GM12878 (cell line): Measurements from ENCODE around the gene BPGM. TPM values are rescaled to one million over a fixed set of nuclear protein-coding genes. Genes with fewer than 3 reads are reported as not detected.

Experiments
- BHLHE40 ChIP-seq, 2 experiments: fragments of 450-650 bp in 1 of 2; IDR thresholded peaks; 2 replicates each; pipeline ENCODE4 v1.6.1; 2011 to 2017; ENCODE audit warnings: low read depth in 2 of 2, borderline replicate concordance in 1 of 2, improper control_type of control experiment in 1 of 2, low read length in 1 of 2, mild to moderate bottlenecking in 1 of 2
- EED ChIP-seq: sonication (generic); IDR thresholded peaks from 2 replicates; pipeline ENCODE4 v1.6.1; 2016; ENCODE audit warnings: antibody characterized with exemption, low read depth
- EZH2 ChIP-seq: IDR thresholded peaks from 2 replicates; pipeline ENCODE4 v1.6.1; 2012; ENCODE audit warnings: low read depth, mild to moderate bottlenecking, control low read depth, inconsistent platforms, low read length, borderline replicate concordance; ENCODE audit not compliant: control insufficient read depth
- HDGF ChIP-seq: fragments of 450-650 bp; IDR thresholded peaks from 2 replicates; pipeline ENCODE4 v1.6.1; 2016; ENCODE audit warnings: antibody characterized with exemption
- IRF4 ChIP-seq: IDR thresholded peaks from 2 replicates; pipeline ENCODE4 v1.6.1; 2011; ENCODE audit warnings: low read depth, low read length
- JUNB ChIP-seq: IDR thresholded peaks from 2 replicates; pipeline ENCODE4 v1.6.1; 2016; ENCODE audit warnings: antibody characterized with exemption, mild to moderate bottlenecking
- KLF5 ChIP-seq: fragments of 450-650 bp; IDR thresholded peaks from 2 replicates; pipeline ENCODE4 v1.6.1; 2014; ENCODE audit warnings: mild to moderate bottlenecking; ENCODE audit not compliant: partially characterized antibody
- NRF1 ChIP-seq: conservative IDR thresholded peaks from 2 replicates; pipeline ENCODE4 v1.6.1; 2011; ENCODE audit warnings: mild to moderate bottlenecking, low read depth, low read length, improper control_type of control experiment
- SRF ChIP-seq, 2 experiments: IDR thresholded peaks; 2 replicates each; pipeline ENCODE4 v1.6.1; 2011; ENCODE audit warnings: low read depth in 2 of 2, low read length in 2 of 2, mild to moderate bottlenecking in 1 of 2, moderate library complexity in 1 of 2
- WRNIP1 ChIP-seq: IDR thresholded peaks from 2 replicates; pipeline ENCODE4 v1.6.1; 2011; ENCODE audit warnings: low read depth, low read length, improper control_type of control experiment, borderline replicate concordance
- polyA plus RNA-seq, 11 experiments: library from polyadenylated mRNA; depleted of rRNA in 4 of 11; unstranded in 6 of 11; stranded (reverse) in 5 of 11; fragments of >200 nt; fragmentation: Nextera tagmentation in 4 of 11; fragmentation: Illumina TruSeq in 1 of 11; extraction: Ambion mirVana in 4 of 11; extraction: Trizol in 1 of 11; gene quantifications; 1 replicate in 1 of 11; 2 replicates in 10 of 11; pipeline versions ENCODE4 v1.2.1 to v1.2.3, GENCODE V29; 2011 to 2016; ENCODE audit warnings: inconsistent platforms in 2 of 11, missing spikeins in 2 of 11, low read depth in 1 of 11
- total RNA-seq, 4 experiments: library from RNA; depleted of rRNA in 3 of 4; stranded (reverse); fragments of >200 nt in 3 of 4; fragmentation: Illumina TruSeq in 1 of 4; extraction: Trizol in 1 of 4; gene quantifications; 2 replicates each; pipeline versions ENCODE4 v1.2.1 to v1.2.3, GENCODE V29; 2013 to 2021
- TF ChIP-seq, protein P1 (sequence below): fragments of 450-650 bp; IDR thresholded peaks from 2 replicates; pipeline ENCODE4 v1.6.1; 2017; ENCODE audit warnings: mild to moderate bottlenecking, moderate library complexity
- TF ChIP-seq, protein P2 (sequence below): fragments of 450-650 bp; conservative IDR thresholded peaks from 2 replicates; pipeline ENCODE4 v1.6.1; 2017; ENCODE audit warnings: mild to moderate bottlenecking, moderate library complexity

Gene BPGM
- total and polyA plus RNA-seq, 10 of the 15 experiments (the other 5 are each of a cell fraction or from before 2014, with no cell fraction given) = 9.0 to 20.1 (median 15.2) TPM

- TF ChIP-seq, protein P1, sequence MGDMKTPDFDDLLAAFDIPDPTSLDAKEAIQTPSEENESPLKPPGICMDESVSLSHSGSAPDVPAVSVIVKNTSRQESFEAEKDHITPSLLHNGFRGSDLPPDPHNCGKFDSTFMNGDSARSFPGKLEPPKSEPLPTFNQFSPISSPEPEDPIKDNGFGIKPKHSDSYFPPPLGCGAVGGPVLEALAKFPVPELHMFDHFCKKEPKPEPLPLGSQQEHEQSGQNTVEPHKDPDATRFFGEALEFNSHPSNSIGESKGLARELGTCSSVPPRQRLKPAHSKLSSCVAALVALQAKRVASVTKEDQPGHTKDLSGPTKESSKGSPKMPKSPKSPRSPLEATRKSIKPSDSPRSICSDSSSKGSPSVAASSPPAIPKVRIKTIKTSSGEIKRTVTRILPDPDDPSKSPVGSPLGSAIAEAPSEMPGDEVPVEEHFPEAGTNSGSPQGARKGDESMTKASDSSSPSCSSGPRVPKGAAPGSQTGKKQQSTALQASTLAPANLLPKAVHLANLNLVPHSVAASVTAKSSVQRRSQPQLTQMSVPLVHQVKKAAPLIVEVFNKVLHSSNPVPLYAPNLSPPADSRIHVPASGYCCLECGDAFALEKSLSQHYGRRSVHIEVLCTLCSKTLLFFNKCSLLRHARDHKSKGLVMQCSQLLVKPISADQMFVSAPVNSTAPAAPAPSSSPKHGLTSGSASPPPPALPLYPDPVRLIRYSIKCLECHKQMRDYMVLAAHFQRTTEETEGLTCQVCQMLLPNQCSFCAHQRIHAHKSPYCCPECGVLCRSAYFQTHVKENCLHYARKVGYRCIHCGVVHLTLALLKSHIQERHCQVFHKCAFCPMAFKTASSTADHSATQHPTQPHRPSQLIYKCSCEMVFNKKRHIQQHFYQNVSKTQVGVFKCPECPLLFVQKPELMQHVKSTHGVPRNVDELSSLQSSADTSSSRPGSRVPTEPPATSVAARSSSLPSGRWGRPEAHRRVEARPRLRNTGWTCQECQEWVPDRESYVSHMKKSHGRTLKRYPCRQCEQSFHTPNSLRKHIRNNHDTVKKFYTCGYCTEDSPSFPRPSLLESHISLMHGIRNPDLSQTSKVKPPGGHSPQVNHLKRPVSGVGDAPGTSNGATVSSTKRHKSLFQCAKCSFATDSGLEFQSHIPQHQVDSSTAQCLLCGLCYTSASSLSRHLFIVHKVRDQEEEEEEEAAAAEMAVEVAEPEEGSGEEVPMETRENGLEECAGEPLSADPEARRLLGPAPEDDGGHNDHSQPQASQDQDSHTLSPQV = no peak
- no peak for TF ChIP-seq WRNIP1
- no peak for TF ChIP-seq HDGF
- no peak for TF ChIP-seq KLF5
- no peak for TF ChIP-seq EED
- TF ChIP-seq NRF1 = no peak
- TF ChIP-seq, protein P2, sequence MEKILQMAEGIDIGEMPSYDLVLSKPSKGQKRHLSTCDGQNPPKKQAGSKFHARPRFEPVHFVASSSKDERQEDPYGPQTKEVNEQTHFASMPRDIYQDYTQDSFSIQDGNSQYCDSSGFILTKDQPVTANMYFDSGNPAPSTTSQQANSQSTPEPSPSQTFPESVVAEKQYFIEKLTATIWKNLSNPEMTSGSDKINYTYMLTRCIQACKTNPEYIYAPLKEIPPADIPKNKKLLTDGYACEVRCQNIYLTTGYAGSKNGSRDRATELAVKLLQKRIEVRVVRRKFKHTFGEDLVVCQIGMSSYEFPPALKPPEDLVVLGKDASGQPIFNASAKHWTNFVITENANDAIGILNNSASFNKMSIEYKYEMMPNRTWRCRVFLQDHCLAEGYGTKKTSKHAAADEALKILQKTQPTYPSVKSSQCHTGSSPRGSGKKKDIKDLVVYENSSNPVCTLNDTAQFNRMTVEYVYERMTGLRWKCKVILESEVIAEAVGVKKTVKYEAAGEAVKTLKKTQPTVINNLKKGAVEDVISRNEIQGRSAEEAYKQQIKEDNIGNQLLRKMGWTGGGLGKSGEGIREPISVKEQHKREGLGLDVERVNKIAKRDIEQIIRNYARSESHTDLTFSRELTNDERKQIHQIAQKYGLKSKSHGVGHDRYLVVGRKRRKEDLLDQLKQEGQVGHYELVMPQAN = no peak
- TF ChIP-seq BHLHE40 (IDR thresholded peaks at IDR 0.05; ENCODE audit: borderline replicate concordance in 1 of 2, low read depth in 2 of 2, low read length in 1 of 2) = no peak
- no peak for TF ChIP-seq EZH2
- TF ChIP-seq JUNB = no peak
- no peak for TF ChIP-seq IRF4
- no peak for TF ChIP-seq SRF (IDR thresholded peaks at IDR 0.05; ENCODE audit: low read depth in 2 of 2, low read length in 2 of 2)
Measured at GRCh38 chr7:134697205-134697886, 50.7 kb downstream of the BPGM start (continued).
